Uterus (tissue), 4 donors: Measurements from ENCODE around the gene ZCCHC7. TPM values are rescaled to one million over a fixed set of nuclear protein-coding genes. Genes with fewer than 3 reads are reported as not detected.

ENCODE experiments used
- DNase-seq, 2 donors: peaks; one replicate each; pipeline ENCODE4 v3.0.0-alpha.2; 2019 to 2020
- H3K27ac ChIP-seq, 2 donors: fragments of 200-600 bp; sonication (generic); 1 replicate in 1 of 2; 2 replicates in 1 of 2; pipeline ENCODE4 v1.5.1; 2016 to 2018
- H3K27me3 ChIP-seq, 2 donors: fragments of 200-600 bp; sonication (generic); one replicate each; pipeline ENCODE4 v1.5.1; 2018 to 2019; ENCODE audit warnings: control low read depth in 1 of 2
- H3K36me3 ChIP-seq, 2 donors: fragments of 200-600 bp; sonication (generic); one replicate each; pipeline ENCODE4 v1.5.1; 2019; ENCODE audit warnings: control low read depth in 1 of 2
- H3K4me1 ChIP-seq, 2 donors: fragments of 200-600 bp; sonication (generic); one replicate each; pipeline ENCODE4 v1.5.1; 2018 to 2019; ENCODE audit warnings: control low read depth in 1 of 2
- H3K4me3 ChIP-seq, 2 donors: fragments of 200-600 bp; sonication (generic); 1 replicate in 1 of 2; 2 replicates in 1 of 2; pipeline ENCODE4 v1.5.1; 2018 to 2019; ENCODE audit warnings: mild to moderate bottlenecking in 1 of 2
- H3K9me3 ChIP-seq, 2 donors: fragments of 200-600 bp; sonication (generic); one replicate each; pipeline ENCODE4 v1.5.1; 2019; ENCODE audit warnings: control low read depth in 1 of 2
- POLR2A ChIP-seq, 2 donors: fragments of 450-650 bp; IDR thresholded peaks; one replicate each; pipeline ENCODE4 v1.6.1; 2016; ENCODE audit warnings: antibody characterized with exemption in 2 of 2, mild to moderate bottlenecking in 1 of 2, moderate library complexity in 1 of 2
- intact Hi-C: fragments of 100-400 bp; cut with DNase I; formaldehyde crosslinking; loops from one replicate; pipeline ENCODE4 v1.15.1; 2023; ENCODE audit warnings: low total_unique reads
- total RNA-seq, 4 donors: library from RNA; depleted of rRNA in 3 of 4; stranded (reverse); fragments of >200 nt in 3 of 4; gene quantifications; one replicate each; pipeline versions ENCODE4 v1.1.0 to v1.2.4, GENCODE V29; 2014 to 2023
- TF ChIP-seq, protein P1 (sequence below), 4 experiments: fragments of 200-600 bp in 2 of 4; fragments of 450-650 bp in 2 of 4; sonication (generic) in 2 of 4; IDR thresholded peaks; one replicate each; pipeline ENCODE4 v1.5.1; 2016 to 2019; ENCODE audit warnings: antibody characterized with exemption in 4 of 4, mild to moderate bottlenecking in 2 of 4, moderate library complexity in 1 of 4
- donor health status: DM: yes; HTN: yes; CAD: no.

Gene ZCCHC7
- total RNA-seq, 4 donors from 2014 or later: 15.6 to 37.4 (median 30.2) TPM

DNA sequence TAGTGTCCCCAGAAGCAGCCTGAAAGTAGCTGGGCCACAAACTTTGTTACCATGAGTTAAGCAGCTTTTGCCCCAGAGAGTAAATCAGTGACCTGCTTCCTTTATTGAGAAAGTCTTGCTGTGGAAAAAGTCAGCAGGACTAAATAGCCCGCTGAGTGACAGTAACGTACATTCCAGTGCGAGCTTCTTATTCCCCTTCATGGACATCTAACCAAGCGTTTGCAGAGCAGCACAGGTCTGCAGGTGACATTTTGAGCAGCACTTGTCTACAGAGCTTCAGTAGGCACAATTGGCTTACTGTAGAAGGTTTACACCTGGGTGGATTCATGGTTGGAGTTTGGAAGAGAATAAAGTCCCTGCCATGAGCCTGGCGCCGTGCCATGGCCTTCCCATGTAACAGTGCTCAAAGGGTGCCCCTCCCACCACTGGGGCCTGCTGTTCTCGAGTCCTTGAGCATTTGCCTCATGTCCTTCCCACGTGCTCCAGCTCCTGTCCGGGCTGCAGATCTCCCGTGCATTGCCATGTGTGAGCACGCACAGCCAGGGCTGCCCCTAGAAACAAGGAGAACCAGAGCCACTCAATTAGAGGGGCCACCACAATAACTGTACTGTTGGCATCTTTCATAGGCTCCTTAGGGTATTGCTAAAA is 260.8 kb downstream of the ZCCHC7 start:
- intact Hi-C loops: no loop called here
- Histone ChIP-seq H3K27ac (no peak overlapping the region), H3K36me3 (no peaks in the 10 kb centered on the region), H3K27me3 (no peaks in the 10 kb centered on the region), H3K9me3 (no peaks in the 10 kb centered on the region), H3K4me1 (no peaks in the 10 kb centered on the region), H3K4me3 (no peak overlapping the region)
- TF ChIP-seq POLR2A (IDR thresholded peaks at IDR 0.05): no peak
- TF ChIP-seq, protein P1, sequence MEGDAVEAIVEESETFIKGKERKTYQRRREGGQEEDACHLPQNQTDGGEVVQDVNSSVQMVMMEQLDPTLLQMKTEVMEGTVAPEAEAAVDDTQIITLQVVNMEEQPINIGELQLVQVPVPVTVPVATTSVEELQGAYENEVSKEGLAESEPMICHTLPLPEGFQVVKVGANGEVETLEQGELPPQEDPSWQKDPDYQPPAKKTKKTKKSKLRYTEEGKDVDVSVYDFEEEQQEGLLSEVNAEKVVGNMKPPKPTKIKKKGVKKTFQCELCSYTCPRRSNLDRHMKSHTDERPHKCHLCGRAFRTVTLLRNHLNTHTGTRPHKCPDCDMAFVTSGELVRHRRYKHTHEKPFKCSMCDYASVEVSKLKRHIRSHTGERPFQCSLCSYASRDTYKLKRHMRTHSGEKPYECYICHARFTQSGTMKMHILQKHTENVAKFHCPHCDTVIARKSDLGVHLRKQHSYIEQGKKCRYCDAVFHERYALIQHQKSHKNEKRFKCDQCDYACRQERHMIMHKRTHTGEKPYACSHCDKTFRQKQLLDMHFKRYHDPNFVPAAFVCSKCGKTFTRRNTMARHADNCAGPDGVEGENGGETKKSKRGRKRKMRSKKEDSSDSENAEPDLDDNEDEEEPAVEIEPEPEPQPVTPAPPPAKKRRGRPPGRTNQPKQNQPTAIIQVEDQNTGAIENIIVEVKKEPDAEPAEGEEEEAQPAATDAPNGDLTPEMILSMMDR (IDR thresholded peaks at IDR 0.05): no peak
- no peak for DNase-seq

DNA sequence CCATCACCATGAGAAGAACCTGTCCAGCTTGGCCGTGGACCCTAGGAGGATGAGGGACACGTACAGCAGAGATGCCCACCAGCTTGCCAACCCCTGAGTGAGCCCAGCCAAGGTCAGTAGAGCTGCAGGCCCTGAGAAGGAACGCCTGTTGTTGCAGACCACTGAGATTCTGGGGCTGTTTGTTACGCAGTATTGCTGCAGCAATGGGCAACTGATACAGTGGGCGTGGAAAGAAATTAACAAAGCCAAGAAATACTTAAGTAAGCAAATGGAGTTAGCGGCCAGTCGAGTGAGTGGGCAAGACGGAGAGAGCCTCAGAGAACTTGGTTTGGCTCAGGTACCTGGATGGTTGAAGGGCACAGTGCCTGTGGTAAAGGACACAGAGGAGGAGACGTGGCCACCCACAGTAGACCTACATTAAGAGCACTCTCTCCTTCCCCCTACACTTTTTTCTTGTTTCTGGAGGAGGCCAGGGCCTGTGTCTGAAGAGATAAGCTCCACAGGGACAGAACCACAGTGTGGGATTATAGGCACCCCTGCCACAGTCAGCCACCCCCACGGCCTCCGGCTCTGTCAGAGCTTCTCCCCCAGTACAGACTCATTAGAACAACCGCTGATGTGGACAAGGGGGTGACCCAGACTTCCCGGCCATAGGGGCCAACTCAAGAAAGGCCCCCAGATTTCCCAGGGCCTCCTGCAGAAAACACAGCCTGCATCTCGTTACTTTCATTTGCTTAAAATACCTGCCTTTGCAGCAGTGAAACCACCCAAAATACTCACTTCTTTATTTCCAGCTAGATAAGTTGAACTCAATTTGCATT is 262.0 kb downstream of the ZCCHC7 start:
- DNase-seq: no peak
- Histone ChIP-seq H3K4me3 (no peak overlapping the region), H3K4me1 (no peaks in the 10 kb centered on the region), H3K27me3 (no peaks in the 10 kb centered on the region), H3K9me3 (no peaks in the 10 kb centered on the region), H3K27ac (no peak overlapping the region), H3K36me3 (no peaks in the 10 kb centered on the region)
- no peak for TF ChIP-seq POLR2A (IDR thresholded peaks at IDR 0.05)
- TF ChIP-seq, protein P1 (IDR thresholded peaks at IDR 0.05): no peak
- intact Hi-C loops: no loop called here

- DNase-seq: no peak
- Histone ChIP-seq H3K27ac (no peak overlapping the region), H3K36me3 (no peaks in the 10 kb centered on the region), H3K4me1 (no peaks in the 10 kb centered on the region), H3K27me3 (no peaks in the 10 kb centered on the region), H3K9me3 (no peaks in the 10 kb centered on the region), H3K4me3 (no peak overlapping the region)
- TF ChIP-seq, protein P1 (IDR thresholded peaks at IDR 0.05): no peak
- TF ChIP-seq POLR2A (IDR thresholded peaks at IDR 0.05): no peak
- intact Hi-C loops: no loop called here
These were observed 262.6 kb downstream of the ZCCHC7 start for GRCh38 chr9:37382982-37383357.

- no peak overlapping the region for H3K4me3 ChIP-seq
- H3K4me1 ChIP-seq: no peaks in the 10 kb centered on the region
- no peaks in the 10 kb centered on the region for H3K36me3 ChIP-seq
- H3K27me3 ChIP-seq: no peaks in the 10 kb centered on the region
- TF ChIP-seq, protein P1 (IDR thresholded peaks at IDR 0.05): no peak
- no peak for TF ChIP-seq POLR2A (IDR thresholded peaks at IDR 0.05)
- no peak overlapping the region for H3K27ac ChIP-seq
- H3K9me3 ChIP-seq: no peaks in the 10 kb centered on the region
- DNase-seq: no peak
- intact Hi-C loops: no loop called here
These were observed 263.0 kb downstream of the ZCCHC7 start for GRCh38 chr9:37383393-37383792.
